Transverse colon (tissue), 4 donors: ENCODE measurements around the gene KIAA1586. TPM values are rescaled to one million over a fixed set of nuclear protein-coding genes. Genes with fewer than 3 reads are reported as not detected.

Experiments
- DNase-seq: peaks from one replicate; pipeline ENCODE4 v3.0.0-alpha.2; 2019
- H3K27ac ChIP-seq, 4 donors: fragments of 200-600 bp; sonication (generic); 2 replicates each; pipeline ENCODE4 v1.5.1; 2016 to 2018; ENCODE audit warnings: inconsistent platforms in 4 of 4
- H3K27me3 ChIP-seq: fragments of 200-600 bp; sonication (generic); 2 replicates; pipeline ENCODE4 v1.5.1; 2017; ENCODE audit warnings: inconsistent platforms
- H3K36me3 ChIP-seq, 4 donors: fragments of 200-600 bp; sonication (generic); 2 replicates each; pipeline ENCODE4 v1.5.1; 2017 to 2019; ENCODE audit warnings: inconsistent platforms in 4 of 4
- H3K4me1 ChIP-seq, 4 donors: fragments of 200-600 bp; sonication (generic); 2 replicates each; pipeline ENCODE4 v1.5.1; 2017 to 2020; ENCODE audit warnings: inconsistent platforms in 4 of 4
- H3K4me3 ChIP-seq, 4 donors: fragments of 200-600 bp; sonication (generic); 1 replicate in 1 of 4; 2 replicates in 3 of 4; pipeline versions ENCODE4 v1.5.1 to v1.6.1; 2017 to 2019; ENCODE audit warnings: inconsistent platforms in 4 of 4
- H3K9me3 ChIP-seq, 2 donors: fragments of 200-600 bp; sonication (generic); 2 replicates each; pipeline ENCODE4 v1.5.1; 2017 to 2019; ENCODE audit warnings: inconsistent platforms in 2 of 2
- EP300 ChIP-seq: sonication (generic); formaldehyde crosslinking; IDR thresholded peaks from one replicate; pipeline ENCODE4 v1.6.1; 2017; ENCODE audit warnings: antibody characterized with exemption, low read depth
- POLR2A ChIP-seq: fragments of 450-650 bp; IDR thresholded peaks from one replicate; pipeline ENCODE4 v1.6.1; 2016; ENCODE audit warnings: antibody characterized with exemption, mild to moderate bottlenecking, moderate library complexity
- POLR2AphosphoS5 ChIP-seq, 3 donors: sonication (generic); formaldehyde crosslinking; IDR thresholded peaks; one replicate each; pipeline ENCODE4 v1.6.1; 2016; ENCODE audit warnings: antibody characterized with exemption in 3 of 3
- WGBS, 2 donors: methylation state at CpG; one replicate each; pipeline ENCODE4 v1.1.5; 2018; ENCODE audit warnings: low coverage in 1 of 2; 5-methylcytosine and 5-hydroxymethylcytosine counted together
- in situ Hi-C, 4 donors: fragments of 200-750 bp; cut with MboI; loops; one replicate each; pipeline versions ENCODE4 v1.15.0 to v1.15.1; 2017; ENCODE audit warnings: low sequenced_read_pairs in 3 of 4, low pct_ligation_motif_present in 1 of 4, low pct_unique_long_range_greater_than_20kb in 1 of 4
- intact Hi-C: fragments of 100-400 bp; cut with DNase I; formaldehyde crosslinking; loops from one replicate; pipeline ENCODE4 v1.15.1; 2023; ENCODE audit warnings: low total_unique reads
- total RNA-seq, 4 donors: library from RNA; depleted of rRNA; stranded (reverse); fragments of >200 nt; gene quantifications; one replicate each; pipeline ENCODE4 v1.1.0, GENCODE V29; 2016
- TF ChIP-seq, protein P1 (sequence below), 5 experiments: fragments of 200-600 bp in 3 of 5; fragments of 450-650 bp in 2 of 5; sonication (generic) in 3 of 5; IDR thresholded peaks; 1 replicate in 2 of 5; 2 replicates in 3 of 5; pipeline ENCODE4 v1.5.1; 2016 to 2017; ENCODE audit warnings: antibody characterized with exemption in 5 of 5, inconsistent platforms in 3 of 5, mild to moderate bottlenecking in 2 of 5, moderate library complexity in 1 of 5

Gene KIAA1586
- total RNA-seq, 4 donors from 2014 or later = 0.75 to 9.8 (median 3.6) TPM

DNA sequence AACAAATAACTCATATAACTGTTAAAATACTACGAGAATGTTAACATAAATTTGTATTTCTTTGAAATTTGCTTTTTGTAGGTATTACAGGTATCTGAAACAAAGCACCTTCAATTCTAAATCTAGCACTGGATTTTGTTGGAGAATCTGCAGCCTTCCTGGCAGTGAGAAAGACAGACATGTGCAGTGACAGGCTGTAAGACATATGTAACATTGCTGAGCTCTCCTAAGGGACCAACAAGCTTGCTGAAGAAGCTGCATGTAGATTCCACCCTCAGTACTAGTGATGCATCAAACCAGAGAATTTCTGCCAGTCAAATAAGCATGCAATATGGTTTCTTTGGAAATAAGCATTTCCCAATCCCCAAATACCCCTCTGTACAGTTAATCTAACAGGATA, 20.5 kb upstream of the KIAA1586 start:
- no peak for DNase-seq
- WGBS, 2 donors = 84 to 88% methylated on average over 1 of the region's 1 CpG
- in situ Hi-C loops = loop anchor here in 2 of 4 donors (10.0 to 25.0 kb wide), 2 partner anchors 121 to 311 kb away; no protein-coding TSS in a partner anchor
- intact Hi-C loops = no loop called here
- Histone ChIP-seq H3K27me3 (no peaks in the 10 kb centered on the region), H3K4me3 (no peak overlapping the region), H3K36me3 (no peaks in the 10 kb centered on the region), H3K9me3 (peaks cover 0 to 5% of the 10 kb centered on the region in 2 donors), H3K27ac (no peak overlapping the region), H3K4me1 (no peaks in the 10 kb centered on the region)
- TF ChIP-seq EP300 (no peak), POLR2A (no peak), POLR2AphosphoS5 (IDR thresholded peaks at IDR 0.05) (no peak)
- TF ChIP-seq, protein P1, sequence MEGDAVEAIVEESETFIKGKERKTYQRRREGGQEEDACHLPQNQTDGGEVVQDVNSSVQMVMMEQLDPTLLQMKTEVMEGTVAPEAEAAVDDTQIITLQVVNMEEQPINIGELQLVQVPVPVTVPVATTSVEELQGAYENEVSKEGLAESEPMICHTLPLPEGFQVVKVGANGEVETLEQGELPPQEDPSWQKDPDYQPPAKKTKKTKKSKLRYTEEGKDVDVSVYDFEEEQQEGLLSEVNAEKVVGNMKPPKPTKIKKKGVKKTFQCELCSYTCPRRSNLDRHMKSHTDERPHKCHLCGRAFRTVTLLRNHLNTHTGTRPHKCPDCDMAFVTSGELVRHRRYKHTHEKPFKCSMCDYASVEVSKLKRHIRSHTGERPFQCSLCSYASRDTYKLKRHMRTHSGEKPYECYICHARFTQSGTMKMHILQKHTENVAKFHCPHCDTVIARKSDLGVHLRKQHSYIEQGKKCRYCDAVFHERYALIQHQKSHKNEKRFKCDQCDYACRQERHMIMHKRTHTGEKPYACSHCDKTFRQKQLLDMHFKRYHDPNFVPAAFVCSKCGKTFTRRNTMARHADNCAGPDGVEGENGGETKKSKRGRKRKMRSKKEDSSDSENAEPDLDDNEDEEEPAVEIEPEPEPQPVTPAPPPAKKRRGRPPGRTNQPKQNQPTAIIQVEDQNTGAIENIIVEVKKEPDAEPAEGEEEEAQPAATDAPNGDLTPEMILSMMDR (IDR thresholded peaks at IDR 0.05) = no peak

DNA sequence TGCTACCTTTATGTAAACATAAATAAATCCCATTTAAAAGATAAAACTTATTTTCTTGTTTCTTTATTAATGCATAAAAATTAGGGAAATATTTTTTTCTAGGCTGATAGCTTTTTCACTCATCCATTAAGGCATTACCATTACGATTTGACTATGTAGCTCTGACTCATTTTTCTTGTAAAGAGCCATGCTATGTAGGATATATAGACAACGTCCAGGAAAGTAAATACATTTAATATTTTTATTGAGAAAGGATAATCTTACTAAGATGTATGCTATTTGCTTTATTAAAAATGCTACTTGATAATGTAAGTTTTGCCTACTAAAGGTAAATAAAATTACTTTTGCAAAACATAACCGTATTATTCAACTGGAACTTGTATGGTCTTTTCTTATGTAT, 19.2 kb upstream of the KIAA1586 start:
- no peaks in the 10 kb centered on the region for H3K27me3 ChIP-seq
- WGBS, 2 donors = 73 to 80% methylated on average over 3 of the region's 3 CpGs
- H3K27ac ChIP-seq = no peak overlapping the region
- no peak overlapping the region for H3K4me3 ChIP-seq
- no peak for DNase-seq
- H3K9me3 ChIP-seq = peaks cover 0 to 5% of the 10 kb centered on the region in 2 donors
- no peaks in the 10 kb centered on the region for H3K36me3 ChIP-seq
- H3K4me1 ChIP-seq = no peaks in the 10 kb centered on the region
- TF ChIP-seq EP300 = no peak
- no peak for TF ChIP-seq POLR2AphosphoS5 (IDR thresholded peaks at IDR 0.05)
- TF ChIP-seq, protein P1 (IDR thresholded peaks at IDR 0.05) = no peak
- TF ChIP-seq POLR2A = no peak
- in situ Hi-C loops (loop anchor here in 2 of 4 donors (10.0 to 25.0 kb wide), 2 partner anchors 122 to 310 kb away; no protein-coding TSS in a partner anchor), intact Hi-C loops (no loop called here)

DNA sequence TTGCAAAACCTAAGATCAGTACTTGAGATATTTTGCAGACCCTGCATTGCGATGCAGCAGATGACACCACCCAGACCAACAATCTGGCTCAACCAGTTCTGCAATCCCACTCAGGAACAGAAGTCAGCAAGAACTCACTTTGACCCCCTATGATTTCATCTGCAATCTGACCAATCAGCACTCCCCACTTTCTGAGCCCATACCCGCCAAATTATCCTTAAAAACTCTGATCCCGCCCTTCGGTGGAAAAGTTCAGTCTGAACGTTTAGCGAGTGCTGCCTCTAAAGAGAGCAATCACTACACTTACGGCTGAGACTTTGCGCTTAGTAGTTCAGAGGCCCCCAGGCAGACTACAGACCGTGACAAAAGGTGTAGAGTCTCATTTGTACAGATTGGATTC, 17.3 kb upstream of the KIAA1586 start:
- TF ChIP-seq, protein P1 (IDR thresholded peaks at IDR 0.05) = no peak
- no peak for TF ChIP-seq EP300
- TF ChIP-seq POLR2A = no peak
- no peak for TF ChIP-seq POLR2AphosphoS5 (IDR thresholded peaks at IDR 0.05)
- no peaks in the 10 kb centered on the region for H3K9me3 ChIP-seq
- in situ Hi-C loops (loop anchor here in 2 of 4 donors (10.0 to 25.0 kb wide), 2 partner anchors 124 to 308 kb away; no protein-coding TSS in a partner anchor), intact Hi-C loops (no loop called here)
- H3K36me3 ChIP-seq = no peaks in the 10 kb centered on the region
- no peak overlapping the region for H3K4me3 ChIP-seq
- no peak for DNase-seq
- H3K27ac ChIP-seq = no peak overlapping the region
- H3K4me1 ChIP-seq = no peaks in the 10 kb centered on the region
- H3K27me3 ChIP-seq = no peaks in the 10 kb centered on the region
- 60 to 90% methylated on average over 1 to 9 of the region's 9 CpGs for WGBS, 2 donors

DNA sequence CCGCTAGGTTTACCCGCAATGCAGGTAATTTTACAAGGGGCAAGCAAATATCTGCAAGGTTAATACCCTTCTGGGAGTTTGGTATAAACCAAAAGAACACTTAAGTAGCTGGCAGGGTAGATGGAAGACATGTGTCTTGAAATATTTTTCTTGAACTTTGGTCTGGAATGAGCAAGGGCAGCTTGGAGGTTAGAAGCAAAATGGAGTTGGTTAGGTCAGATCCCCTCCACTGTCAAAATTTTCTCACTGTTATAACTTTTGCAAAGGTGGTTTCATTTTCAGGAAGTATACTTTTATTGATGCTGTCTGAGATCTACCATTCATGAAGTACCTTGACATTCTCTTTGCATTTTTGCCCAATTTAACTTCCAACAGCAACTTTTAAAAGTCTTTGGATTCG, 13.3 kb upstream of the KIAA1586 start:
- no peak for DNase-seq
- in situ Hi-C loops = loop anchor here in 1 of 4 donors (25.0 kb wide), 1 partner anchor 304 kb away; no protein-coding TSS in a partner anchor
- Histone ChIP-seq H3K4me3 (no peak overlapping the region), H3K27me3 (no peaks in the 10 kb centered on the region), H3K9me3 (no peaks in the 10 kb centered on the region), H3K36me3 (no peaks in the 10 kb centered on the region), H3K4me1 (no peaks in the 10 kb centered on the region), H3K27ac (no peak overlapping the region)
- WGBS, 2 donors = 75 to 77% methylated on average over 2 to 3 of the region's 3 CpGs
- intact Hi-C loops = no loop called here
- TF ChIP-seq EP300 (no peak), POLR2AphosphoS5 (IDR thresholded peaks at IDR 0.05) (no peak), POLR2A (no peak)
- TF ChIP-seq, protein P1 (IDR thresholded peaks at IDR 0.05) = no peak
